Panc1 (cell line): ENCODE measurements around the gene HDAC11. TPM values are rescaled to one million over a fixed set of nuclear protein-coding genes. Genes with fewer than 3 reads are reported as not detected.
A peak's percentile ranks its signal among the peaks of the same experiment; 100 is the strongest.

Experiments
- ATAC-seq: fragments of 200-7000 bp; cut with Tn5 transposase; 2 replicates; pipeline ENCODE4 v1.9.1; 2020; ENCODE audit warnings: mild to moderate bottlenecking, moderate library complexity
- BruUV-seq: library from RNA; stranded (reverse); fragments of 400-500 nt; replicated peaks from 2 replicates; lab custom pipeline; 2021; lab: Mats Ljungman, UMichigan
- CTCF ChIA-PET: fragments of 300-600 bp; sonication (Branson Sonifier 250); formaldehyde crosslinking; loops from one replicate; lab custom pipeline; 2022; ENCODE audit warnings: antibody characterized with exemption; lab: Charles Lee
- POLR2A ChIA-PET: fragments of 300-600 bp; sonication (Branson Sonifier 250); formaldehyde crosslinking; loops from one replicate; lab custom pipeline; 2022; ENCODE audit warnings: antibody characterized with exemption; lab: Charles Lee
- DNase-seq: peaks from one replicate; pipeline ENCODE4 v3.0.0-alpha.2; 2010; ENCODE audit warnings: low read depth, low spot score
- H3K27ac ChIP-seq: 2 replicates; pipeline ENCODE4 v1.5.1; 2011; ENCODE audit warnings: mild to moderate bottlenecking, low read length, inconsistent platforms
- H3K27me3 ChIP-seq: fragments of 200-500 bp; sonication (Bioruptor generic); 2 replicates; pipeline ENCODE4 v1.6.0; 2014; ENCODE audit warnings: low read length, inconsistent platforms; ENCODE audit not compliant: control insufficient read depth, insufficient read depth
- H3K36me3 ChIP-seq: fragments of 200-500 bp; sonication (Bioruptor generic); 2 replicates; pipeline ENCODE4 v1.5.1; 2014; ENCODE audit warnings: inconsistent platforms, mild to moderate bottlenecking, low read length, moderate library complexity; ENCODE audit not compliant: control insufficient read depth, insufficient read depth
- H3K4me1 ChIP-seq: 2 replicates; pipeline ENCODE4 v1.5.1; 2011; ENCODE audit warnings: inconsistent platforms, mild to moderate bottlenecking, low read length, moderate library complexity; ENCODE audit not compliant: control insufficient read depth, insufficient read depth
- H3K4me3 ChIP-seq, 2 experiments: 2 replicates each; pipeline ENCODE4 v1.5.1; 2011 to 2012; ENCODE audit warnings: low read depth in 2 of 2, low read length in 2 of 2, mild to moderate bottlenecking in 2 of 2, inconsistent platforms in 1 of 2, moderate library complexity in 1 of 2
- H3K9me3 ChIP-seq: fragments of 200-500 bp; sonication (Bioruptor generic); 2 replicates; pipeline ENCODE4 v1.5.1; 2014; ENCODE audit warnings: low read depth, mild to moderate bottlenecking, inconsistent platforms, low read length, moderate library complexity; ENCODE audit not compliant: control insufficient read depth, insufficient read depth
- CTCF ChIP-seq: fragments of 450-650 bp; IDR thresholded peaks from 2 replicates; pipeline ENCODE4 v1.5.1; 2017; ENCODE audit warnings: mild to moderate bottlenecking
- POLR2AphosphoS5 ChIP-seq: IDR thresholded peaks from 2 replicates; pipeline ENCODE4 v1.6.1; 2012; ENCODE audit warnings: mild to moderate bottlenecking, low read depth, low read length, moderate library complexity
- SIN3A ChIP-seq: IDR thresholded peaks from 2 replicates; pipeline ENCODE4 v1.6.1; 2012; ENCODE audit warnings: low read depth, mild to moderate bottlenecking, low read length, moderate library complexity, borderline replicate concordance; ENCODE audit not compliant: insufficient read depth
- TCF7L2 ChIP-seq: IDR thresholded peaks from 2 replicates; pipeline ENCODE4 v1.6.1; 2011; ENCODE audit warnings: mild to moderate bottlenecking, low read depth, low read length, inconsistent platforms
- in situ Hi-C: cut with HindIII; loops from 2 replicates; pipeline ENCODE4 v1.10.0; 2016; ENCODE audit warnings: low sequenced_read_pairs, low pct_unique_long_range_greater_than_20kb
- intact Hi-C: fragments of 100-400 bp; cut with micrococcal nuclease; formaldehyde crosslinking; loops from one replicate; pipeline ENCODE4 v1.10.0; 2022; ENCODE audit not compliant: unreplicated experiment
- total RNA-seq: library from RNA; stranded (reverse); gene quantifications from one replicate; pipeline ENCODE4 v1.2.1, GENCODE V29; 2021; ENCODE audit not compliant: unreplicated experiment
- TF ChIP-seq, protein P1 (sequence below), 2 experiments: IDR thresholded peaks; 2 replicates each; pipeline ENCODE4 v1.6.1; 2011 to 2012; ENCODE audit warnings: low read depth in 2 of 2, control low read depth in 1 of 2, low read length in 1 of 2, mild to moderate bottlenecking in 1 of 2, moderate library complexity in 1 of 2; ENCODE audit not compliant: insufficient read depth in 1 of 2

The HDAC11 gene
- total RNA-seq, 1 experiment from 2014 or later, result 10.6 TPM

DNA sequence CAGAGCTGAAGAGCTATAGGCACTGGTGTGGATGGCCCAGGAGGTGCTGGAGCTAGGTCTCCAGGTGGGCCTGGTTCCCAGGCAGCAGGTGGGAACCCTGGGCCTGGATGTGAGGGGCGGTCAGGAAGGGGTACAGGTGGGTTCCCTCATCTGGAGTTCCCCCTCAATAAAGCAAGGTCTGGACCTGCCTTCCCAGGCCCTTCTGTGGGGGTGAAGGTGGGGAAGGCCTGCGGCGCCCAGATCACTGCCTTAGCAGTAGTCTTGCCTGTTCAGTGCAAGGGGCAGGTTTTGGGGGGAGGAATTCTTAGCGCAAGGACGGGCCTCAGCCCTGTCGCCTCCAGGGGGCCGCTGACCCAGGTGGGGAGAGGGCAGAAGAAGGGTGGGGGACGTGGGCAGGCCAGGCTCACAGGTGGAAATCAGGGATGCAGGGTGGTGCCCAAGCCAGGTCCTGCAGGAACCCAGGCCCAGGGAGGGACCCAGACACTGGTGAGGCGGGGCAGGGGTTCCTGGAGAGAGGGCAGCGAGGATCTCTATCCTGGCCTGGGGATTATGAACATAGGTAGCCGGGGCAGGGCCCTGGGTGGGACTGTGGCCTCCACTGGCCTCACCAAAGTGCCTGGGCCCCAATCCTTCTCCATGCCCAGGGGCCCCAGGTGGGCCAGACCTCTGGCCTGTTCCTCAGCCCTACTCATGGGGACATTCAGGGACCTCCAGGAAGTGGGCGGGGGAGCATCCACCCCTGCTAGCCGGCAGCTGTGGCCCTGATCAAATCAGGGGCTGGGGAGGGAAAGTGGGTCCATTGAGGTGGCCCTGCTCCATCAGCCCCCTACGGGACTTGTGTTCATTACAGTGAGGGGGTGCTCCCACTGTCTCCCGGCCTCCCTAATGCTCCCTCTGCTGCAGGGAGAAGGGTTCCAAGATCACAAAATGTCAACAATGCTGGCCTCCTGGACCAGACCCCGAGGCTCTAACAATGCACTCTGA, 25.3 kb downstream of the HDAC11 start:
- ChIA-PET POLR2A (interaction anchor here (0.6 kb wide), 1 partner anchor 23 kb away, joined by 12 read pairs; no protein-coding TSS in a partner anchor), CTCF (no interaction called here)
- Histone ChIP-seq H3K27me3 (no peaks in the 10 kb centered on the region), H3K4me1 (peaks cover 9% of the 10 kb centered on the region), H3K36me3 (no peaks in the 10 kb centered on the region), H3K4me3 (no peak overlapping the region), H3K27ac (no peak overlapping the region), H3K9me3 (no peaks in the 10 kb centered on the region)
- DNase-seq, result no peak
- no TSS peak for BruUV-seq
- TF ChIP-seq, protein P1, sequence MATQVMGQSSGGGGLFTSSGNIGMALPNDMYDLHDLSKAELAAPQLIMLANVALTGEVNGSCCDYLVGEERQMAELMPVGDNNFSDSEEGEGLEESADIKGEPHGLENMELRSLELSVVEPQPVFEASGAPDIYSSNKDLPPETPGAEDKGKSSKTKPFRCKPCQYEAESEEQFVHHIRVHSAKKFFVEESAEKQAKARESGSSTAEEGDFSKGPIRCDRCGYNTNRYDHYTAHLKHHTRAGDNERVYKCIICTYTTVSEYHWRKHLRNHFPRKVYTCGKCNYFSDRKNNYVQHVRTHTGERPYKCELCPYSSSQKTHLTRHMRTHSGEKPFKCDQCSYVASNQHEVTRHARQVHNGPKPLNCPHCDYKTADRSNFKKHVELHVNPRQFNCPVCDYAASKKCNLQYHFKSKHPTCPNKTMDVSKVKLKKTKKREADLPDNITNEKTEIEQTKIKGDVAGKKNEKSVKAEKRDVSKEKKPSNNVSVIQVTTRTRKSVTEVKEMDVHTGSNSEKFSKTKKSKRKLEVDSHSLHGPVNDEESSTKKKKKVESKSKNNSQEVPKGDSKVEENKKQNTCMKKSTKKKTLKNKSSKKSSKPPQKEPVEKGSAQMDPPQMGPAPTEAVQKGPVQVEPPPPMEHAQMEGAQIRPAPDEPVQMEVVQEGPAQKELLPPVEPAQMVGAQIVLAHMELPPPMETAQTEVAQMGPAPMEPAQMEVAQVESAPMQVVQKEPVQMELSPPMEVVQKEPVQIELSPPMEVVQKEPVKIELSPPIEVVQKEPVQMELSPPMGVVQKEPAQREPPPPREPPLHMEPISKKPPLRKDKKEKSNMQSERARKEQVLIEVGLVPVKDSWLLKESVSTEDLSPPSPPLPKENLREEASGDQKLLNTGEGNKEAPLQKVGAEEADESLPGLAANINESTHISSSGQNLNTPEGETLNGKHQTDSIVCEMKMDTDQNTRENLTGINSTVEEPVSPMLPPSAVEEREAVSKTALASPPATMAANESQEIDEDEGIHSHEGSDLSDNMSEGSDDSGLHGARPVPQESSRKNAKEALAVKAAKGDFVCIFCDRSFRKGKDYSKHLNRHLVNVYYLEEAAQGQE (IDR thresholded peaks at IDR 0.05; ENCODE audit: insufficient read depth in 1 of 2, low read depth in 2 of 2, low read length in 1 of 2), result no peak
- TF ChIP-seq POLR2AphosphoS5 (no peak), CTCF (no peak), TCF7L2 (no peak), SIN3A (no peak)
- intact Hi-C loops, result no loop called here
- 0 out of 2 replicates have a peak, but pooled peaks have one; percentile 2 for ATAC-seq
- in situ Hi-C loops, result no loop called here

- Histone ChIP-seq H3K4me1 (peaks cover 9% of the 10 kb centered on the region), H3K27me3 (no peaks in the 10 kb centered on the region), H3K4me3 (no peak overlapping the region), H3K27ac (no peak overlapping the region), H3K9me3 (no peaks in the 10 kb centered on the region), H3K36me3 (no peaks in the 10 kb centered on the region)
- ChIA-PET CTCF (no interaction called here), POLR2A (interaction anchor here (0.6 kb wide), 1 partner anchor 22 kb away, joined by 12 read pairs; no protein-coding TSS in a partner anchor)
- BruUV-seq, result no TSS peak
- no peak for DNase-seq
- TF ChIP-seq, protein P1 (IDR thresholded peaks at IDR 0.05; ENCODE audit: insufficient read depth in 1 of 2, low read depth in 2 of 2, low read length in 1 of 2), result no peak
- TF ChIP-seq CTCF (no peak), POLR2AphosphoS5 (no peak), SIN3A (no peak), TCF7L2 (no peak)
- in situ Hi-C loops (no loop called here), intact Hi-C loops (no loop called here)
- no peak for ATAC-seq
Observed at GRCh38 chr3:13506239-13506638, 26.1 kb downstream of the HDAC11 start.
